PC-3 (cell line): Measurements from ENCODE around the gene CLEC16A. TPM values are rescaled to one million over a fixed set of nuclear protein-coding genes. Genes with fewer than 3 reads are reported as not detected.

Experiments used
- ATAC-seq: fragments of 200-7000 bp; cut with Tn5 transposase; 2 replicates; pipeline ENCODE4 v1.9.1; 2020; ENCODE audit warnings: mild to moderate bottlenecking, moderate library complexity
- BruUV-seq: library from RNA; stranded (reverse); fragments of 400-500 nt; replicated peaks from 2 replicates; lab custom pipeline; 2021; lab: Mats Ljungman, UMichigan
- CTCF ChIA-PET: fragments of 300-600 bp; sonication (Branson Sonifier 250); formaldehyde crosslinking; loops from one replicate; lab custom pipeline; 2022; ENCODE audit warnings: antibody characterized with exemption; lab: Charles Lee
- POLR2A ChIA-PET: fragments of 300-600 bp; sonication (Branson Sonifier 250); formaldehyde crosslinking; loops from one replicate; lab custom pipeline; 2022; ENCODE audit warnings: antibody characterized with exemption; ENCODE audit not compliant: unreplicated experiment; lab: Charles Lee
- DNase-seq: peaks from one replicate; pipeline ENCODE4 v3.0.0-alpha.2; 2015
- H2AFZ ChIP-seq: fragments of 300-600 bp; sonication (generic); 2 replicates; pipeline ENCODE4 v1.6.0; 2016; ENCODE audit warnings: antibody characterized with exemption, low read length
- H3F3A ChIP-seq: fragments of 300-600 bp; sonication (generic); one replicate; pipeline ENCODE4 v1.6.0; 2017; ENCODE audit warnings: antibody characterized with exemption, low read length, control low read depth, mild to moderate bottlenecking; ENCODE audit not compliant: unreplicated experiment
- H3K27ac ChIP-seq: fragments of 300-600 bp; sonication (generic); 2 replicates; pipeline ENCODE4 v1.5.1; 2016; ENCODE audit warnings: mild to moderate bottlenecking, low read length
- H3K27me3 ChIP-seq: fragments of 300-600 bp; sonication (generic); 2 replicates; pipeline ENCODE4 v1.6.1; 2016; ENCODE audit warnings: low read length, mixed read lengths
- H3K36me3 ChIP-seq: fragments of 300-600 bp; sonication (generic); 2 replicates; pipeline ENCODE4 v1.6.1; 2016; ENCODE audit warnings: low read depth, mixed run types, low read length, mixed read lengths
- H3K4me1 ChIP-seq: fragments of 300-600 bp; sonication (generic); 2 replicates; pipeline ENCODE4 v1.5.1; 2016; ENCODE audit warnings: low read length; ENCODE audit not compliant: insufficient read depth
- H3K4me2 ChIP-seq: fragments of 300-600 bp; sonication (generic); 2 replicates; pipeline ENCODE4 v1.6.0; 2016; ENCODE audit warnings: low read length
- H3K4me3 ChIP-seq: fragments of 300-600 bp; sonication (generic); 2 replicates; pipeline ENCODE4 v1.5.1; 2016; ENCODE audit warnings: mild to moderate bottlenecking, low read length, mixed read lengths
- H3K79me2 ChIP-seq: fragments of 300-600 bp; sonication (generic); 2 replicates; pipeline ENCODE4 v1.6.1; 2017; ENCODE audit warnings: low read length, mixed read lengths
- H3K9ac ChIP-seq: fragments of 300-600 bp; sonication (generic); 2 replicates; pipeline ENCODE4 v1.6.0; 2016; ENCODE audit warnings: mild to moderate bottlenecking, low read length
- H3K9me2 ChIP-seq: fragments of 300-600 bp; sonication (generic); replicated peaks from 2 replicates; pipeline ENCODE4 v1.6.1; 2016; ENCODE audit warnings: mixed run types, low read length, mixed read lengths
- H3K9me3 ChIP-seq: fragments of 300-600 bp; sonication (generic); 2 replicates; pipeline ENCODE4 v1.6.1; 2016; ENCODE audit warnings: low read length, mixed read lengths
- H4K20me1 ChIP-seq: fragments of 300-600 bp; sonication (generic); 2 replicates; pipeline ENCODE4 v1.6.1; 2016; ENCODE audit warnings: low read length, mixed read lengths
- CTCF ChIP-seq: fragments of 300-600 bp; sonication (generic); conservative IDR thresholded peaks from 2 replicates; pipeline ENCODE4 v1.5.1; 2017; ENCODE audit warnings: antibody characterized with exemption, low read depth, mild to moderate bottlenecking, low read length
- EZH2 ChIP-seq: fragments of 300-600 bp; sonication (generic); IDR thresholded peaks from one replicate; pipeline ENCODE4 v1.6.1; 2017; ENCODE audit warnings: antibody characterized with exemption, mild to moderate bottlenecking, low read length; ENCODE audit not compliant: unreplicated experiment
- EZH2phosphoT487 ChIP-seq: fragments of 300-600 bp; sonication (generic); IDR thresholded peaks from 2 replicates; pipeline ENCODE4 v1.6.1; 2018; ENCODE audit warnings: mild to moderate bottlenecking, antibody characterized with exemption, low read length, borderline replicate concordance
- intact Hi-C: fragments of 100-400 bp; cut with micrococcal nuclease; formaldehyde crosslinking; loops from 2 replicates; pipeline ENCODE4 v1.9.0; 2023
- total RNA-seq: library from RNA; depleted of rRNA; stranded (reverse); fragments of >200 nt; gene quantifications from 2 replicates; pipeline ENCODE4 v1.2.3, GENCODE V29; 2014

CLEC16A gene
- total RNA-seq, 1 experiment from 2014 or later = 9.5 TPM

GRCh38 chr16:11047057-11047456, 102.7 kb downstream of the CLEC16A start:
- no peak overlapping the region for H3K4me3 ChIP-seq
- no peaks in the 10 kb centered on the region for H3K36me3 ChIP-seq
- no peaks in the 10 kb centered on the region for H4K20me1 ChIP-seq
- no peak overlapping the region for H3K27ac ChIP-seq
- no peaks in the 10 kb centered on the region for H3K9me3 ChIP-seq
- H3K4me2 ChIP-seq = no peak overlapping the region
- H2AFZ ChIP-seq = no peak overlapping the region
- intact Hi-C loops = no loop called here
- no peaks in the 10 kb centered on the region for H3K79me2 ChIP-seq
- H3F3A ChIP-seq = no peaks in the 10 kb centered on the region
- H3K9ac ChIP-seq = no peak overlapping the region
- no TSS peak for BruUV-seq
- no peaks in the 10 kb centered on the region for H3K9me2 ChIP-seq
- no peak for DNase-seq
- no peaks in the 10 kb centered on the region for H3K27me3 ChIP-seq
- H3K4me1 ChIP-seq = peaks cover 8% of the 10 kb centered on the region
- ChIA-PET CTCF (no interaction called here), POLR2A (no interaction called here)
- TF ChIP-seq EZH2 (no peak), CTCF (no peak), EZH2phosphoT487 (no peak)
- ATAC-seq = no peak

- Histone ChIP-seq H3K4me3 (no peak overlapping the region), H3K27ac (no peak overlapping the region), H3K9me2 (no peaks in the 10 kb centered on the region), H3K27me3 (no peaks in the 10 kb centered on the region), H3K4me1 (peaks cover 8% of the 10 kb centered on the region), H3K9ac (no peak overlapping the region), H3K9me3 (no peaks in the 10 kb centered on the region), H2AFZ (no peak overlapping the region), H4K20me1 (no peaks in the 10 kb centered on the region), H3K4me2 (no peak overlapping the region), H3F3A (no peaks in the 10 kb centered on the region), H3K36me3 (no peaks in the 10 kb centered on the region), H3K79me2 (no peaks in the 10 kb centered on the region)
- TF ChIP-seq EZH2 (no peak), CTCF (no peak), EZH2phosphoT487 (no peak)
- POLR2A ChIA-PET = no interaction called here
- DNase-seq = no peak
- CTCF ChIA-PET = no interaction called here
- intact Hi-C loops = no loop called here
- BruUV-seq = no TSS peak
- no peak for ATAC-seq
Measured at GRCh38 chr16:11047939-11048800, 103.8 kb downstream of the CLEC16A start.
